HUES64 (cell line): Measurements from ENCODE around the gene DUT.

Experiments
- H3K27ac ChIP-seq: 2 replicates; pipeline ENCODE4 v1.7.0; 2013; ENCODE audit warnings: low read depth, low read length, inconsistent platforms
- H3K27me3 ChIP-seq: 2 replicates; pipeline ENCODE4 v1.6.1; 2013; ENCODE audit warnings: mild to moderate bottlenecking, low read length; ENCODE audit not compliant: insufficient read depth
- H3K36me3 ChIP-seq: 2 replicates; pipeline ENCODE4 v1.6.1; 2013; ENCODE audit warnings: mild to moderate bottlenecking, low read length; ENCODE audit not compliant: insufficient read depth
- H3K4me1 ChIP-seq: 2 replicates; pipeline ENCODE4 v1.6.1; 2013; ENCODE audit warnings: mild to moderate bottlenecking, low read length, moderate library complexity; ENCODE audit not compliant: insufficient read depth
- H3K4me3 ChIP-seq: 2 replicates; pipeline ENCODE4 v1.5.1; 2013; ENCODE audit warnings: mild to moderate bottlenecking, low read length, moderate library complexity
- H3K9ac ChIP-seq: 2 replicates; pipeline ENCODE4 v1.6.1; 2013; ENCODE audit warnings: mild to moderate bottlenecking, low read depth, low read length
- H3K9me3 ChIP-seq: 2 replicates; pipeline ENCODE4 v1.6.1; 2013; ENCODE audit warnings: low read depth, low read length; ENCODE audit not compliant: insufficient read depth
- WGBS: fragments of 150-250, 120-280 bp; methylation state at CpG from one replicate; pipeline ENCODE4 v1.1.7; 2013; ENCODE audit warnings: missing lambda C conversion rate; 5-methylcytosine and 5-hydroxymethylcytosine counted together

The DUT gene

DNA sequence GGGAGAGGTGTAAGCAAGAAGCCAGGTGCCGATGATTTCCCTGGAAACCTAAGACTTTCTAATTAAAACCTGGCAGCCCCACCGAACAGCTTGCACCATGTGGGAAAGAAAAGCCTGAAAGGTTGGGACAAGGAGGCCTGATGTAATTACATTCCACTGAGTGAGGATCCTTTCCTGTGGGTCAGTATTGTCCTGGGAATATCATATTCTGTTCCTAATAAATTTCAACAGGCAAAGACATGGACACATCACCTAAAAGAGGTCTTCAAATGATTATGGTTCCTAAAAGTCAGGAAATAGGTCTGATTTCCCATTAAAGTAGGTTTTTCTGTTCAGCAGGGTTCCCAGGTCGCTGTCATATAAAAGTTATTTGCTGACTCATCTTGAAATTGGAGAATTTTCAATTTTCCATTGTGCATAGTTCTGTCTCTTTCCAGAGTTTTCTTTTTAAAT, 58.5 kb downstream of the DUT start:
- Histone ChIP-seq H3K27ac (no peak overlapping the region), H3K9ac (no peak overlapping the region), H3K4me1 (no peaks in the 10 kb centered on the region), H3K9me3 (no peaks in the 10 kb centered on the region), H3K27me3 (no peaks in the 10 kb centered on the region), H3K36me3 (no peaks in the 10 kb centered on the region), H3K4me3 (no peak overlapping the region)
- 89% methylated on average over 3 of the region's 3 CpGs for WGBS

DNA sequence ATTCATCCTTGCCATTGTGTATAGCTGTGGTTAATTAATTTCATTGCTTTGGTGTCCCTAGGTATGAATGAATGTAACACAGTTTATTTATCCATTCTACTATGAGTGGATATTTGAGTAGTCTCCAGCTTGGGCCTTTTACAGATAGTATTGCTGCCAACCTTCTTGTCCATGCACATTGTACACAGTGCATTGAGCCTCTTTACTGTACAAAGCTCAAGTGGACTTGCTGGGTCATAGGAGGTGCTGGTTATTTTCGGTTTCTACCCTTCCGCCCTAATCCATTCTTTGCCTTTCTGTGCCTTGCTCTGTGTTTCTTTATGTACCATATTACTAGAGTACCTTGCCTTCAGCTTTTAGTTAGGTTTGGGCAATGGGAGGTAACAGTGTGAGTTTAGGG, 60.7 kb downstream of the DUT start:
- Histone ChIP-seq H3K9ac (no peak overlapping the region), H3K4me1 (no peaks in the 10 kb centered on the region), H3K36me3 (no peaks in the 10 kb centered on the region), H3K4me3 (no peak overlapping the region), H3K9me3 (no peaks in the 10 kb centered on the region), H3K27me3 (no peaks in the 10 kb centered on the region), H3K27ac (no peak overlapping the region)
- WGBS: 93% methylated on average over 2 of the region's 2 CpGs

DNA sequence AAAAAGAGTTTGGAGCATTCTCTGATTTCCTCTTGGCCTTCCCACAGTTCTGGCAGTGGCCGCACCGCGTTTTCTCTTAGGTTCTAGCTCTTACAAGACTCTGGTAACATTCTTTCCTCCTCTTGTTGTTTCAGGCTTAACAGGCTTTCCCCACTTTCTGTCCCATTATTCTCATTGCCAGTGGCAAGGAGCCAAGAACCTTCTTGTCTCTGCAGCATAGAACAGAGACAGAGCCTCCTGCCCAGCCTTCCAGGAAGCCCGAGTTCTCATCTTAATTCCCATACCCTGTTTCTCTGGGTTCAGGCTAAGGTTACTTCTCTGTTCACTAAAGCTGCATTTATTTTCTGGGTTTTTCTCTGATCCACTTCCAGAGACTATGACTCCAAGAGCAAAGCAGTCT, 61.1 kb downstream of the DUT start:
- Histone ChIP-seq H3K4me1 (no peaks in the 10 kb centered on the region), H3K9ac (no peak overlapping the region), H3K27ac (no peak overlapping the region), H3K4me3 (no peak overlapping the region), H3K36me3 (no peaks in the 10 kb centered on the region), H3K27me3 (no peaks in the 10 kb centered on the region), H3K9me3 (no peaks in the 10 kb centered on the region)
- WGBS: 72% methylated on average over 4 of the region's 4 CpGs
